ENCODE measurements around the gene TMEM255B. TPM values are rescaled to one million over a fixed set of nuclear protein-coding genes. Genes with fewer than 3 reads are reported as not detected.

TMEM255B gene
- total RNA-seq, 1 experiment from 2014 or later = 0.61 TPM

GRCh38 chr13:113798200-113798811 is 39.3 kb downstream of the TMEM255B start:
- ChIA-PET POLR2A (ENCODE audit: unreplicated experiment) (no interaction called here), CTCF (no interaction called here)
- no TSS peak for BruUV-seq (replicated peaks)

GRCh38 chr13:113800576-113800926 is 41.5 kb downstream of the TMEM255B start:
- intact Hi-C loops (cut with micrococcal nuclease; ENCODE audit: unreplicated experiment) = no loop called here
- POLR2A ChIA-PET (ENCODE audit: unreplicated experiment) = no interaction called here
- BruUV-seq (replicated peaks) = no TSS peak

More at GRCh38 chr13:113798200-113798811, 39.3 kb downstream of the TMEM255B start:
- H3K9me3 ChIP-seq (ENCODE audit: insufficient read depth, low read depth) = no peaks in the 10 kb centered on the region
- no peaks in the 10 kb centered on the region for H3K79me2 ChIP-seq (ENCODE audit: low read depth)
- no peak overlapping the region for H2AFZ ChIP-seq
- no peaks in the 10 kb centered on the region for H3F3A ChIP-seq (ENCODE audit: insufficient read depth, low read depth)
- H3K27me3 ChIP-seq (ENCODE audit: insufficient read depth, low read depth) = peaks cover 68% of the 10 kb centered on the region
- no peak for TF ChIP-seq CTCF (conservative IDR thresholded peaks at IDR 0.05)
- TF ChIP-seq EZH2 (IDR thresholded peaks at IDR 0.05; ENCODE audit: low read depth) = no peak
- no peaks in the 10 kb centered on the region for H4K20me1 ChIP-seq (ENCODE audit: insufficient read depth)
- H3K4me1 ChIP-seq (replicated peaks; ENCODE audit: insufficient read depth) = no peaks in the 10 kb centered on the region
- no peak for DNase-seq
- H3K4me3 ChIP-seq = no peak overlapping the region
- no peaks in the 10 kb centered on the region for H3K9me2 ChIP-seq (ENCODE audit: insufficient read depth)
- no peak overlapping the region for H3K4me2 ChIP-seq
- no peak overlapping the region for H3K27ac ChIP-seq
- H3K36me3 ChIP-seq (ENCODE audit: low read depth) = no peaks in the 10 kb centered on the region
- intact Hi-C loops (cut with micrococcal nuclease; ENCODE audit: unreplicated experiment) = no loop called here

GRCh38 chr13:113801289-113801961 is 42.4 kb downstream of the TMEM255B start:
- intact Hi-C loops (cut with micrococcal nuclease; ENCODE audit: unreplicated experiment) = no loop called here
- H3K36me3 ChIP-seq (ENCODE audit: low read depth) = no peaks in the 10 kb centered on the region
- no peaks in the 10 kb centered on the region for H3F3A ChIP-seq (ENCODE audit: insufficient read depth, low read depth)
- no peak for DNase-seq
- H3K9me2 ChIP-seq (ENCODE audit: insufficient read depth) = no peaks in the 10 kb centered on the region
- CTCF ChIA-PET = no interaction called here
- peaks cover 65% of the 10 kb centered on the region for H3K27me3 ChIP-seq (ENCODE audit: insufficient read depth, low read depth)
- TF ChIP-seq CTCF (conservative IDR thresholded peaks at IDR 0.05) (no peak), EZH2 (IDR thresholded peaks at IDR 0.05; ENCODE audit: low read depth) (no peak)
- no peaks in the 10 kb centered on the region for H3K9me3 ChIP-seq (ENCODE audit: insufficient read depth, low read depth)
- POLR2A ChIA-PET (ENCODE audit: unreplicated experiment) = no interaction called here
- no peak overlapping the region for H2AFZ ChIP-seq
- no peak overlapping the region for H3K4me3 ChIP-seq
- no peaks in the 10 kb centered on the region for H3K79me2 ChIP-seq (ENCODE audit: low read depth)
- H3K4me1 ChIP-seq (replicated peaks; ENCODE audit: insufficient read depth) = no peaks in the 10 kb centered on the region
- H3K27ac ChIP-seq = no peak overlapping the region
- no TSS peak for BruUV-seq (replicated peaks)
- H3K4me2 ChIP-seq = no peak overlapping the region
- no peaks in the 10 kb centered on the region for H4K20me1 ChIP-seq (ENCODE audit: insufficient read depth)

More at GRCh38 chr13:113800576-113800926, 41.5 kb downstream of the TMEM255B start:
- H3K79me2 ChIP-seq (ENCODE audit: low read depth) = no peaks in the 10 kb centered on the region
- H3F3A ChIP-seq (ENCODE audit: insufficient read depth, low read depth) = no peaks in the 10 kb centered on the region
- H3K4me2 ChIP-seq = no peak overlapping the region
- CTCF ChIA-PET = no interaction called here
- TF ChIP-seq CTCF (conservative IDR thresholded peaks at IDR 0.05) = no peak
- TF ChIP-seq EZH2 (IDR thresholded peaks at IDR 0.05; ENCODE audit: low read depth) = no peak
- no peak overlapping the region for H3K4me3 ChIP-seq
- peaks cover 66% of the 10 kb centered on the region for H3K27me3 ChIP-seq (ENCODE audit: insufficient read depth, low read depth)
- H2AFZ ChIP-seq = no peak overlapping the region
- H3K36me3 ChIP-seq (ENCODE audit: low read depth) = no peaks in the 10 kb centered on the region
- no peak overlapping the region for H3K27ac ChIP-seq
- no peaks in the 10 kb centered on the region for H3K9me2 ChIP-seq (ENCODE audit: insufficient read depth)
- no peaks in the 10 kb centered on the region for H3K9me3 ChIP-seq (ENCODE audit: insufficient read depth, low read depth)
- no peaks in the 10 kb centered on the region for H4K20me1 ChIP-seq (ENCODE audit: insufficient read depth)
- H3K4me1 ChIP-seq (replicated peaks; ENCODE audit: insufficient read depth) = no peaks in the 10 kb centered on the region
- no peak for DNase-seq
